ENCODE measurements around the gene KDM5A. TPM values are rescaled to one million over a fixed set of nuclear protein-coding genes. Genes with fewer than 3 reads are reported as not detected.
A peak's percentile ranks its signal among the peaks of the same experiment; 100 is the strongest.
"Not testable (repeated sequence)": the region's sequence is repeated elsewhere in the genome, so short reads cannot be mapped to it uniquely, and the experiment has no call there.

Gene KDM5A
- polyA plus RNA-seq, 1 of the 3 experiments (the other 2 are of a cell fraction), result 6.2 TPM

- no peak for TF ChIP-seq GATA2 (CRISPR knock-in tag; IDR thresholded peaks at IDR 0.05)
- TF ChIP-seq TCF12 (IDR thresholded peaks at IDR 0.05), result no peak
- TF ChIP-seq PBX3 (IDR thresholded peaks at IDR 0.05), result peak; percentile 85
- no peak for TF ChIP-seq USF1 (IDR thresholded peaks at IDR 0.05; ENCODE audit: borderline replicate concordance, low read depth)
- TF ChIP-seq CTCF (IDR thresholded peaks at IDR 0.05), result no peak
- TF ChIP-seq MXI1 (IDR thresholded peaks at IDR 0.05; ENCODE audit: low read depth, low read length), result peak; percentile 85
- TF ChIP-seq TAF1 (IDR thresholded peaks at IDR 0.05; ENCODE audit: borderline replicate concordance, low read depth, low read length), result peak; percentile 92
- TF ChIP-seq JUND (IDR thresholded peaks at IDR 0.05), result no peak
- peak; percentile 93; the same call in 1 of the 2 replicates for TF ChIP-seq SIN3A (IDR thresholded peaks at IDR 0.05; ENCODE audit: borderline replicate concordance, low read depth, low read length)
Observed at GRCh38 chr12:389142-390096, at the start of gene KDM5A (continued).

- POLR2A ChIA-PET; H3K27ac ChIP-seq (ENCODE audit: low read depth in 2 of 2, low read length in 1 of 2); H3K9me2 ChIP-seq; H3K9me3 ChIP-seq; H3K4me2 ChIP-seq; H3F3A ChIP-seq (replicated peaks; ENCODE audit: insufficient read depth); H3K9ac ChIP-seq; DNase-seq; H3K4me3 ChIP-seq (ENCODE audit: low read depth in 2 of 2, low read length in 1 of 2); H3K79me2 ChIP-seq (ENCODE audit: insufficient read depth); H3K27me3 ChIP-seq (ENCODE audit: insufficient read depth); H3K4me1 ChIP-seq (ENCODE audit: control insufficient read depth in 1 of 2, insufficient read depth in 2 of 2, low read depth in 1 of 2, low read length in 1 of 2); H2AFZ ChIP-seq (ENCODE audit: low read depth); H4K20me1 ChIP-seq (ENCODE audit: insufficient read depth): not testable (repeated sequence)
- peaks cover 33 to 34% of the 10 kb centered on the region in 2 experiments for H3K36me3 ChIP-seq (replicated peaks in 1 of 2; ENCODE audit: control insufficient read depth in 1 of 2, insufficient read depth in 2 of 2, low read length in 1 of 2)
- 75% methylated on average over 2 of the region's 2 CpGs for WGBS (ENCODE audit: low lambda C conversion rate)
- CTCF ChIA-PET, result interaction anchor here (1.2 to 1.6 kb wide), 2 partner anchors 17 to 111 kb away, joined by 4 to 7 read pairs; no protein-coding TSS in a partner anchor
Observed at GRCh38 chr12:435737-436136, 46.6 kb upstream of the KDM5A start.

- 97% methylated on average over 3 of the region's 3 CpGs for WGBS (ENCODE audit: low lambda C conversion rate)
- Histone ChIP-seq H3K4me3 (ENCODE audit: low read depth in 2 of 2, low read length in 1 of 2) (no peak overlapping the region), H3K9ac (no peak overlapping the region), H3K4me1 (ENCODE audit: control insufficient read depth in 1 of 2, insufficient read depth in 2 of 2, low read depth in 1 of 2, low read length in 1 of 2) (no peaks in the 10 kb centered on the region), H3K9me2 (no peaks in the 10 kb centered on the region), H3K9me3 (no peaks in the 10 kb centered on the region), H3K36me3 (replicated peaks in 1 of 2; ENCODE audit: control insufficient read depth in 1 of 2, insufficient read depth in 2 of 2, low read length in 1 of 2) (peaks cover 12 to 22% of the 10 kb centered on the region in 2 experiments), H4K20me1 (ENCODE audit: insufficient read depth) (no peaks in the 10 kb centered on the region), H2AFZ (ENCODE audit: low read depth) (no peak overlapping the region), H3K27me3 (ENCODE audit: insufficient read depth) (no peaks in the 10 kb centered on the region), H3K27ac (ENCODE audit: low read depth in 2 of 2, low read length in 1 of 2) (no peak overlapping the region), H3F3A (replicated peaks; ENCODE audit: insufficient read depth) (no peaks in the 10 kb centered on the region), H3K4me2 (no peak overlapping the region), H3K79me2 (ENCODE audit: insufficient read depth) (no peaks in the 10 kb centered on the region)
- POLR2A ChIA-PET, result no interaction called here
- DNase-seq, result no peak
- TF ChIP-seq TAF1 (IDR thresholded peaks at IDR 0.05; ENCODE audit: borderline replicate concordance, low read depth, low read length) (no peak), MXI1 (IDR thresholded peaks at IDR 0.05; ENCODE audit: low read depth, low read length) (no peak), PBX3 (IDR thresholded peaks at IDR 0.05) (no peak)
- CTCF ChIA-PET, result no interaction called here
Observed at GRCh38 chr12:422526-422925, 33.4 kb upstream of the KDM5A start.
